HG03442 (cell line): ENCODE results near the gene CHPF.

Experiments
- ATAC-seq: cut with Tn5 transposase; IDR thresholded peaks from one replicate; pipeline ENCODE4 v1.9.1; 2021; ENCODE audit warnings: mild to moderate bottlenecking, moderate library complexity; ENCODE audit not compliant: unreplicated experiment

Gene CHPF

DNA sequence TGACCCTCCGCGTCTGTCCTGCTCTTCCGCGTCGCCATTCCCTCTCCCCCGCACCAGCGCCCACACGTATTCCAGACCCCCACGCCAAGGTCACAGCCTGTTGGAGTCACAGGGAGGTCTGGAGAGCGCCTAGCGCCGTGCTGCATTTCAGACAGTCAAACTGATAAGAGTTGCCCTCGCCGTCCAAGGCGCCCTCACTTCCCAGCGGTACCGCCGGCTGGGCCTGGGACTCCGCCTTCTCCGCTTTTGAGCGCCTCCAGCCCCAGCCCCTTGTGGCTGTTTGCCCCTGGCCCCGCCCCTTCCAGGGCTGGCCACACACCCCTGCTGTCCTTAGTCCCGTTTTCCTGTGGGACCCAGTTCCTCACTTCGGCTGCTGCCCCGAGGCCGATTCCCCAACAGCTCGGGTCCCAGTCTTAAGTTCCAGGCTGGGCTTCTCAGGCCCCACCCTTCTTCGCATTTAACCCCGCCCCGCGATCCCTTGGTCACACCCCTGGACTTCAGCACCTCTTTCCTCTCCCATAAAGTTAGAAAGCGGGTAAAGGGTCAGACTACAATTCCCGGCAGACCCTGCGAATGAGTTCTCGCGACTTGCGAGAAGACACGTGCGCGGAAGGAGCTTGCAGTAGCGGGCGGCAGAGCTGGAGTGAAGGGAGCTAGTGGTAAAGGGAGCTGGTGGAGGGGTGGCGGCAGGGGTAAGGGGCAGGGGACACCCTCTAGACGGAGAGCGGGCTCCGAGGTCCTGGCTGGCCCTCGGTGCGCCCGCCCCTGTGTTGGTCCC lies 45.1 kb downstream of the CHPF start, which contains the start of gene GMPPA:
GMPPA (plus strand) TSS at position 612 of the 778 bp plus-strand sequence. CDS start 1,085 bp downstream, outside the sequence.
- peak; percentile 94 for ATAC-seq

DNA sequence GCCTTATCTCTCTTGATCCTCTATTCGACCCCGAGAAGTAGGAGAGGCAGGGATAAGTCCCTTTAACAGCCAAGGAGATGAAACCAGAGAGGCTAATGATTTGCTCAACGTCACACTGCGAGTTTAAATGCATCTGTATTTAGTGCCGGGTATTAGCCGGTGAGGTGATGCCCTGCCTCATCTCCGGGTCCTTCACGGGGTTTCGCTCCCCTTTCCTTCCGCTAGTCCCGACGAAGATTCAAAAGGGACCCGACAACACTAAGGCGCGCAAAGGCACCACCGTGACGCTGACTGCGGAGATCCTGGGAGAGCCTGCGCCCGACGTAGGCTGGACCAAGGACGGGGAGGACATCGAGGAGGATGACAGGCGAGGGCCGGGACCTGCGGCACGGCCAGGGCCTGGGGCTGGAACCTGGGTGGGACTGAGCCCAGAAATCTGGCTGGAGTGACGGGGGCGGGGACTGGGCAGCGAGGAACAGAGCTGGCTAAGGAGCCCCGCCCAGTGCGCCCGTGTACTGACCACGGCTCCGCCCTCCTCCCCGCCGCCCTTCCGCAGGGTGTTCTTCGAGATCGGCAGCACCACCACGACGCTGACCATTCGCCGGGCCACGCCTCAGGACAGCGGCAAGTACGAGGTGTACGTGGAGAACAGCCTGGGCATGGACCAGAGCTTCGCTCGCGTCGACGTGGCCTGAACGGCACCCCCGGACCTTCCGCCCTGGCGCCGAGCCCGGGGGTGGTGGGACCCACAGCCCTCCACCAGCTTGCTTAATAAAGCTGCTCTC lies 45.9 kb downstream of the CHPF start:
- ATAC-seq = peak; percentile 18

DNA sequence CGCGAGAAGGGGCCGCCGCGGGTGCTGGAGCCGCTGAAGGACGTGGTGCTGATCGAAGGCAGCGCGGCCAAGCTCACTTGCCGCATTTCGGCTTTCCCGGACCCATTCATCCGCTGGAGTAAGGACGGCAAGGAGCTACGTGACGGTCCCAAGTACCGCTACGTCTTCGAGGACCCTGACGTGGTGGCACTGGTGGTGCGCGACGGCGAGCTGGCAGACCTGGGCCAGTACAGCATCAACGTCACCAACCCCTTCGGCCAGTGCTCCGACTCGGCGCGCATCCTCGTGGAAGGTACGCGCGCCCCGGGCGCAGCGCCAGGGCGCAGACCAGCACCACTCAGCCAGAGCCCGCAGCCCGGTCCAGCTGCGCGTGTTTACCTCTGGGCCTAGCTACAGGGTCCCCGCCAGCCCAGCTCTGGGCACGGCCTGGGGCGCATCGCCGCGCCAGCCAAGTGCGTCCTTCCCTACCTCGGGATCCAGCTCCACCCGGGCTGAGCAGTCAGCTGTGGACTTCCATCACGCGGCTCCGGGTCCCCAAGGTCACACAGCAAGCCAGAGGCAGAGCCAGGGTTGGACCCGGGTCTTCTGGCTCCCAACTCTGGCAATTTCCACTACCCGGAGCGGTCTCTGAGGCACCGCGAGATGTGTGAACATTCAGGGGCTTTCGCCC lies 46.6 kb downstream of the CHPF start:
- ATAC-seq = no peak

DNA sequence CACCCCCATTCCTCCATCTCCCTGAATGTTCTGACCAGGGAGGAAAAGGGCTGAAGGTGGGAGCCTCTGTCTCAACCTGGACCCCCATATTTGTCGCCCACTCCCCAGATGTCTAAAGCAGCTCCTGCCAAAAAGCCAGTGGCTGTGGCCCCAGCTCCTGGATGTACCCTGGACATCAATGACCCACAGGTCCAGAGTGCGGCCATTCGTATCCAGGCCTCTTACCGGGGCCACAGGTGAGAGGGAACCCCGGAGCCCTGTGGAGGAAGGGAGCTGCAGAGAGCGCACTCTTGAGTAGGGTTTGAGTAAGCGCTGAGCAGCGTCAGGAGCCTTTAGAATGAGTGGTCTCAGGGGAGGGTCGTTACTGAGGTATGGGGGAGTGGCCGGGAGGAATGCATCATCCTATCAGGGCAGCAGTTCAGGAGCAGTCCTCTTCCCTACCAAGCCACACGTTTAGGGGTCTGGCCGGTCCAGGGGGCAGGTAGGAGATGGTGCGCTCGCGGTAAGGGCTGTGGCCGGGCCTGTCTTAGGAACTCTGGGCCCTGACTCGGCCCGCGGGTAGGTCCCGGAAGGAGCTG lies 47.3 kb downstream of the CHPF start:
- no peak for ATAC-seq

DNA sequence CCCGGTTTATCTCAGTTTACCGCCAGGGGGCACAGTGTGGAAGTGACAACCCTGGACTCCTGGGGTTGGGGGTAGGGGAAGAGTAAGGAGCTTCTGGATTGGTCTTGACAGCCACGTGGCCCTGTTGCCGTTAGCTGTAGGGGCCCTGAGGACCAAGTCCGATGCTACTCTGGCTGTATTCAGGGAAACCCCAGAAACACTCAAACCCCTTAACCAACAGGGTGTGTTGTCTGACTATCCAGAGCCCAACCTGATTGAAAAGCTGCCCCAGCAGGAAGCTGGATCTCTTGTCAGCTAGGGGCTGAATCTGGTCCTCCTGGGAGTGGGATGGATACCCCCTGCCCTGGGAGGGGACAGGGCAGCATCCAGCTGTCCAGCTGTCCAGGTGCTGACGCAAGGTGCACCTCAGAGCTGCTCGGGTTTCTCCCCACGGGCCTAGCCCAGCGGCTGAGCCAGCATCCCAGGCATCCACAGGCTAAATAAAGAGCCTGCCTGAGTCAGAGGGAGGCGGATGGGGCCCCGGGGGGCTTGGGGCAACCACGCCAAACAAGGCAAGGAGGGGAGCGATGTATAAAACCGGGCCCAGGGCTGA lies 48.0 kb downstream of the CHPF start:
- no peak for ATAC-seq

DNA sequence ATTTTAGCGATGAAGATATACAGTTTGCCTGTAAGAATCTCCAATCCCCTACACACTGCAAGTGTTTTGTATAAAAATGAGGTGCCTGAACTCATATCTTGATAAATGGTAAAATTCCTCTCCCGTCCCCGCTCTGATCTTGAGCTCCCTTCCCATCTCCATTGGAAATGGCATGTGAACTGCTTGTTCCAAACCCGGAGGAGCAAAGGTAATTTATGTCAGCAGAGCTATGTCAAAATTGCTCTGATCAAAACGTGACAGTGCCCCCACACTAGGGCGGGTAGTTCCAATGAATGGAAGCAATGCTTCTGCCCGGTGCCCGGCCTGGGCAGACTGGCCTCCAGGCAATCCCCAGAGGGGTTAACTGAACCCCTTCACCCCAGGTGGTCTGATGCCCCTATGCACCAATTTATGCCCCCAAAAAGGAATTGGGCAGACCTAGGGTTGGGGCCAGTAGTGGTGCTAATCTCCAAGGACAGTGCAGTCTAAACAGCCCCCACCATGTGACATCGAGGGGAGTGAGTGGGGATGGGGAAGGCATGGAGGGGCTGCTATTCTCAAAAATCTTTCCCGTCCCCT lies 48.6 kb downstream of the CHPF start:
- ATAC-seq = no peak

DNA sequence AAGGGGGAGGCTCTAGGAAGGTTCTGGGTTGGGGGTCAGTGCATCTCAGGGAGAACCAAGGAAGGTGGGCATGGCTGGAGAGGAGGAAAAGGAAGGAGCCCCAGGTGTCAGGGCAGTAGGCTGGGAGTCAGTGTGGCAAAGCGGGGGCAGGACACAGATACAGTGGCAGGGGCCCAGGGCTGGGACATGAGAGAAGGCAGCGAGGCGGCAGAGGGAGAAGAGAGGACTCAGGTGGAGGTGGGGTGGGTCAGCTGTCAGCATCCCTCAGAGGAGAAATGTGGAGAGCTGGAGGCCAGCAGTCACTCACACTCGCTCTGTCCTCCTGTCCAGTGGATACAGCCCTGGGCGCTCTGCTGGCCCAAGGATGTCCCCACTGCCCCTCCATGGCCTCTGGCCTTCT lies 50.5 kb downstream of the CHPF start:
- ATAC-seq = no peak

DNA sequence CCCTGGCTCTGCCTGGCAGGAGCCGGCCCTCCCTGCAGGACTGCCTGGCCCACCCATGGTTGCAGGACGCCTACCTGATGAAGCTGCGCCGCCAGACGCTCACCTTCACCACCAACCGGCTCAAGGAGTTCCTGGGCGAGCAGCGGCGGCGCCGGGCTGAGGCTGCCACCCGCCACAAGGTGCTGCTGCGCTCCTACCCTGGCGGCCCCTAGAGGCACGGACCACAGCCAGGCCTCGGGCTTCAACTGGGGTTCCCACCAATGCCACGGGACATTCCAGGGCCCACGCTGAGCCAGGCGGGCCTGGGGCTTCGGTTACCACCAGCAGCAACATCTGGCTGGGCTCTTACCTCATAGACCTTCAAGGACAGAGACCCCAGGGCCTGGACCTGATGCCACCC lies 51.0 kb downstream of the CHPF start:
- ATAC-seq = no peak

DNA sequence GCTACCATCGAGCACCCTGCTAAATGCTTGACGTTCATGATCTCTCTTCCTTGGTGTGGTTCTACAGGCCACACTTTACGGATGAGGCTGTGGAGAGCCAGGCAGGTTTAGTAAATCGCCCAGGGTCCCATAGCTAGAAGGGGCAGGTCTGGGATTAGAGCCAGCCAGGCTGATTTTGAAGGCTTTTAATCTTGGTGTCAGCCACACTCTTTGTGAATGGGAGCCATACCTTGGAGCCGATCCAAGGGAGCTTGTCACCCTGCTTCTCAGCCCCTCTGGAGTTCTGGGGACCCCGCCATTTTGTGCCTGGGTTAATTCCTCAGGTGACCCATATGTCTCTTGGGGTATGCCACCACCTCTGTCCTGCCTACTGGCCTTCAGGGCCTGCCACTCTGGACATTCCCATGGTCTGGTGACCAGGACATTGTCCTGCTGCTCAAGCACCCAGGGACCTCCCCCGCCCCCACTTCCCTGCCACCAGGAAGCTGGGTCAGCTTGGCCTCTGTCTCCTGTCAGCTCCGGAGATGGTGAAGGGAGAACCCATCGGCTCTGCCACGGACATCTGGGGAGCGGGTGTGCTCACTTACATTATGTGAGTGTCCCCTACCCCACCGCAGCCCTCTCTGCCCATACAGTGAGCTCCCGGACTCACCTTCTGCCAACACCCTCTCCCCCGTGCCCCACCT lies 52.2 kb downstream of the CHPF start:
- no peak for ATAC-seq

DNA sequence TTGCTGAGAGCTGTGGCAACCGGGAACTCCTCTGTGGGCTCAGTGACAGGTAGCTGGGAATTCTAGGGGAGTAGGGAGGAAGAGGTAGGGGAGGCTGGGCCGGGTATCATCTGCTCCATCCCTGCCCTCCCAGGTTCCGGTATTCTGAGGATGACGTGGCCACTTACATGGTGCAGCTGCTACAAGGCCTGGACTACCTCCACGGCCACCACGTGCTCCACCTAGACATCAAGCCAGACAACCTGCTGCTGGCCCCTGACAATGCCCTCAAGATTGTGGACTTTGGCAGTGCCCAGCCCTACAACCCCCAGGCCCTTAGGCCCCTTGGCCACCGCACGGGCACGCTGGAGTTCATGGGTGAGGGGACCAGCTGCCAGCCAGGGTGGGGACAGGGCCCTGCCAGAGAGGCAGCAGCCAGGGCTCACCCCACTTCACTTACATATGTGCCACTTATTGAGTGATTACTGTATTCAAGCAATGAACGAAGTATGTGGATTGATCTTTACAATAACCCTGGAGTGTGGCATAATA lies 52.9 kb downstream of the CHPF start:
- ATAC-seq = no peak

DNA sequence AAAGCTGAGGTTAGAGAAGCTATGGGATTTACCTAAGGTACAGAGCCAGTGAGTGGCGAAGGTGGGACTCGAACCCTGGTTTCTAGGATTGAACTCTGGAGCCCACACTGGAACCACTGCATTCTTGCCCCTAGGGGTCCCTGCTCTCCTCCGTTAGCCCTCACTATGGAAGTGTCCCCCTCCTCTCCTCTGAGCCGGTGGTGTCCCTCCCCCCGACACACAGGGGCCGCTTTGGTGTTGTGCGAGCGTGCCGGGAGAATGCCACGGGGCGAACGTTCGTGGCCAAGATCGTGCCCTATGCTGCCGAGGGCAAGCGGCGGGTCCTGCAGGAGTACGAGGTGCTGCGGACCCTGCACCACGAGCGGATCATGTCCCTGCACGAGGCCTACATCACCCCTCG lies 53.4 kb downstream of the CHPF start:
- no peak for ATAC-seq

DNA sequence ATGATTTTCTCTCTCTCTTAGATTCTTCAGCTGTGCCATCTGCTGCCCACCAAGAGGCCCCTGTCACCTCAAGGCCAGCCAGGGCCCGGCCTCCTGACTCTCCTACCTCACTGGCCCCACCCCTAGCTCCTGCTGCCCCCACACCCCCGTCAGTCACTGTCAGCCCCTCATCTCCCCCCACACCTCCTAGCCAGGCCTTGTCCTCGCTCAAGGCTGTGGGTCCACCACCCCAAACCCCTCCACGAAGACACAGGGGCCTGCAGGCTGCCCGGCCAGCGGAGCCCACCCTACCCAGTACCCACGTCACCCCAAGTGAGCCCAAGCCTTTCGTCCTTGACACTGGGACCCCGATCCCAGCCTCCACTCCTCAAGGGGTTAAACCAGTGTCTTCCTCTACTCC lies 54.3 kb downstream of the CHPF start:
- no peak for ATAC-seq
